ENCODE measurements around the gene SEMA5A.

SEMA5A gene

GRCh38 chr5:9156282-9156681, 389.6 kb downstream of the SEMA5A start:
- no peak for DNase-seq

GRCh38 chr5:9151684-9152427, 394.0 kb downstream of the SEMA5A start:
- DNase-seq, result no peak

- no peak for DNase-seq
Measured at GRCh38 chr5:9149988-9150387, 395.9 kb downstream of the SEMA5A start.

GRCh38 chr5:9148242-9148641, 397.6 kb downstream of the SEMA5A start:
- no peak for DNase-seq

- no peak for DNase-seq
Measured at GRCh38 chr5:9140711-9141110, 405.2 kb downstream of the SEMA5A start.

- DNase-seq, result no peak
Measured at GRCh38 chr5:9140202-9140601, 405.7 kb downstream of the SEMA5A start.

GRCh38 chr5:9139344-9139743, 406.5 kb downstream of the SEMA5A start:
- DNase-seq, result no peak

GRCh38 chr5:9128136-9128535, 417.7 kb downstream of the SEMA5A start:
- DNase-seq, result no peak

GRCh38 chr5:9126490-9126889, 419.4 kb downstream of the SEMA5A start:
- no peak for DNase-seq

GRCh38 chr5:9125852-9126251, 420.0 kb downstream of the SEMA5A start:
- no peak for DNase-seq

GRCh38 chr5:9124838-9125237, 421.0 kb downstream of the SEMA5A start:
- no peak for DNase-seq

- no peak for DNase-seq
Measured at GRCh38 chr5:9124071-9124470, 421.8 kb downstream of the SEMA5A start.

- no peak for DNase-seq
Measured at GRCh38 chr5:9122528-9122927, 423.3 kb downstream of the SEMA5A start.

GRCh38 chr5:9121597-9121996, 424.3 kb downstream of the SEMA5A start:
- DNase-seq, result no peak

- no peak for DNase-seq
Measured at GRCh38 chr5:9118852-9119251, 427.0 kb downstream of the SEMA5A start.

GRCh38 chr5:9115093-9115492, 430.8 kb downstream of the SEMA5A start:
- DNase-seq, result no peak

- no peak for DNase-seq
Measured at GRCh38 chr5:9112520-9113291, 433.2 kb downstream of the SEMA5A start.

GRCh38 chr5:9108162-9108561, 437.7 kb downstream of the SEMA5A start:
- DNase-seq, result no peak

- no peak for DNase-seq
Measured at GRCh38 chr5:9105851-9106250, 440.0 kb downstream of the SEMA5A start.

GRCh38 chr5:9104571-9105339, 441.1 kb downstream of the SEMA5A start:
- DNase-seq, result no peak

GRCh38 chr5:9103290-9103689, 442.6 kb downstream of the SEMA5A start:
- DNase-seq, result no peak

GRCh38 chr5:9099689-9100088, 446.2 kb downstream of the SEMA5A start:
- DNase-seq, result no peak

- DNase-seq, result no peak
Measured at GRCh38 chr5:9098990-9099389, 446.9 kb downstream of the SEMA5A start.

- DNase-seq, result no peak
Measured at GRCh38 chr5:9094582-9094981, 451.3 kb downstream of the SEMA5A start.
